ENCODE measurements around the gene SLC30A10.
"Not testable (repeated sequence)": the region's sequence is repeated elsewhere in the genome, so short reads cannot be mapped to it uniquely, and the experiment has no call there.

SLC30A10 gene

DNA sequence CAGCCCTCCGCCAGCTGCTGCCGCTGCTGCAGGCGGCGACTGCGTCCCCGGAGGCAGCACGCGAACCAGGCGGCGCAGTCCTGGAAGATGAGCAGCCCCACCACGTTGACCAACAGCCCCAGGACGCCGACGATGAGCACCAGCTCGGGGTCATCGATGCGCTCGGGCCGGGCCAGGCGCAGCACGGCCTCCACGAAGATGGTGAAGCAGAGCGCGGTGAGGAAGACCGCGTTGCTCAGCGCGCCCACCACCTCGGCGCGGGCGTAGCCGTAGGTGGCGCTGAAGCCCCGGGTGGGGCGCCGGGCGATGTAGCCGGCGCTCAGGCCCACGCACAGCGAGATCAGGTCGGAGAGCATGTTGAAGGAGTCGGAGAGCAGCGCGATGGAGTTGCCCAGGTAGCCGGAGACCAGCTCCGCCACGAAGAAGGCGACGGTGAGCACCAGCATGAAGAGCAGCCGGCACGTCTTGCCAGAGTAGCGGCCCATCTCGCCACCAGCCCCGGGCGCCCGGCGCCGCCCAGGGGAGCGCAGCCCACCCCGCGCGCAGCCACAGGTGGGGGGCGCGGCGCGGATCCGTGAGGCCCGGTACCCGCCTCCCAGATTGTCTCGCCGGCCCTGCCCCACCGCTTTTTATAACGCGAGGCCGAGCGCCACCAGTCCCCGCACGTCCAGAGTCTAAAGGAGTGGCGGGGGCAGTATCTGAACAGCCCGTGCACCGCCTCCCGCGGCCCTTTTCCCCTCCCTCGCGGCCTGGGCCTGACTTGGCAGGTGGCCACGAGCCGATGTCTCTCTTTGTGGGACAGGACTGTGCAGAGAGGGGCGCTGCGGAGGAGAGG is at the start of gene SLC30A10:
Gene SLC30A10 (minus strand): TSS at position 602 of the 835 bp plus-strand sequence. CDS start 117 bp downstream, at position 485.
- no peak for DNase-seq

- DNase-seq: no peak
These were observed 44.9 kb upstream of the SLC30A10 start for GRCh38 chr1:219973213-219973612.

- DNase-seq: no peak
These were observed 39.0 kb upstream of the SLC30A10 start for GRCh38 chr1:219967361-219967760.

DNA sequence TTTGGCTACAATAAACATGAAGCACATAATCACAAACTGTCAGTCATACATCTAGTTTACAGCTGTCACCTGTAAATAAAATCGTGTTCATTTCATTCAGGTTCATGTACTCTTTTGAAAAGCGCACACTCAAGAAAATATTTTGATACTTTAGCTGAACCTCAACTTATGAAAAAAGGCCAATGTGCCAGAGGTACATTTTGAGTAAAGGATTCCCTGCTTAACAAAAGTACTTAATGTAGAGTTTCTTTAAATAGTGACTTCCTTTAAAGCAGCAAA is 37.7 kb upstream of the SLC30A10 start:
- no peak for DNase-seq

GRCh38 chr1:219965285-219966070 is 37.1 kb upstream of the SLC30A10 start:
- DNase-seq: no peak

DNA sequence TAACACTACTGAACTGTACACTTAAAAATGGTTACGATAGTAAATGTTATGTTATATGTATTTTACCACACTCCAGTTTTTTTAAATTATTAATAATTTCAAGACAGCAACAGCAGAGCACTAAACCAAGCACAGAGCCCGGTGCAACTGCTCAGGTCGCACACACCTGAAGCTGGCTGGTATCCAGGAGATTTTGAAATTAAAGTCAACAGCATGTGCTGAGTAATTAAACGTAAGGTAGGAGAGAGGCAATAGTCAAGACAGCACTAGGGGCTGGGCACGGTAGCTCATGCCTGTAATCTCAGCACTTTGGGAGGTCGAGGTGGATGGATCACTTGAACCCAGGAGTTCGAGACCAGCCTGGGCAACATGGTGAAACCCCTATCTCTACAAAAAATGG is 35.1 kb upstream of the SLC30A10 start:
- DNase-seq: no peak

DNA sequence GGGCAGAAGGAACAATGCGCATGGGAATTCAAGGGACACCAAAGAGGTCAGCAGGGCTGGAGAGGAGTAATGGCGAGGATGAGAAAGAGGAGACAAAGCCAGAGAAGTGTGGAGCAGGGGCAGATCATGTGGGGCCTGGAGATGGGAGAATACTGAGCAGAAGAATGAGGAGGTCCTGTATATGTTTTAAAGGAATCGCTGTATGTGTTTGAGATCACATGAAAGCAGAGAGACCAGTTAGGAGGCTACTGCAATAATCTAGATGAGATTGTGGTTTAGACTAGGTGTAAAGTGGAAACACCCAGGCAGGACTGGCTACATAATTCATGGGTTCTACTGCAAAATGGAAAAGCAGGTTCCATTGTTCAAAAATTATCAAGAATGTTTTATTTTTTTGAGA is 33.3 kb upstream of the SLC30A10 start:
- no peak for DNase-seq

DNA sequence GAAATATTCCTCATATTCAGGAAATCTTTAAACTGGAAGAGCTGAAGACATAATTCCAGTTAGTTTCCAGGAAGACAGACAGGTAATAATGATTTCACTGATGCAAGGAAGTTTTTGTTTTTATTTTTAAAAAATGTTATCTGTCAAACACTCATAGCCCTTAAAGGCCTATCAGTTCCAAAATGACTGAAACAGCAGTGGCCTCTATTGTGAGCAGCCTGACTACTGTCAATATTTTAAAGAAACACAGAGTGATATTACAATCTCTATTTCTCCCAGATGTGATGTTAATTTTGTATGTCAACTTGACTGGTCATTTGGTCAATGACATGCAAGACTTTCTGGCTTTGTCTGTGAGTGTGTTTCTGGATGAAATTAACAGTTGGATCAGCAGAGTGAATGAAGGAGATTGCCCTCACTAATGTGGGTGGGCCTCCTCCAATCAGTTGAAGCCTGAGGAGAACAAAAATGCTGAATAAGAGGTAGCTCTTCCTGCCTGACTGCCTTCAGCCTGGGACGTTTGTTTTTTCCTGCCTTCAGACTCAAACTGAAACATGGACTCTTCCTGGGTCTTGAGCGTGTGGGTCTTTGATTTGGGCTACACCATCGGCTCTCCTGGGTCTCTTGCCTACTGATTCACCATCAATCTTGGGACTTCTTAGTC is 31.3 kb upstream of the SLC30A10 start:
- DNase-seq: no peak

DNA sequence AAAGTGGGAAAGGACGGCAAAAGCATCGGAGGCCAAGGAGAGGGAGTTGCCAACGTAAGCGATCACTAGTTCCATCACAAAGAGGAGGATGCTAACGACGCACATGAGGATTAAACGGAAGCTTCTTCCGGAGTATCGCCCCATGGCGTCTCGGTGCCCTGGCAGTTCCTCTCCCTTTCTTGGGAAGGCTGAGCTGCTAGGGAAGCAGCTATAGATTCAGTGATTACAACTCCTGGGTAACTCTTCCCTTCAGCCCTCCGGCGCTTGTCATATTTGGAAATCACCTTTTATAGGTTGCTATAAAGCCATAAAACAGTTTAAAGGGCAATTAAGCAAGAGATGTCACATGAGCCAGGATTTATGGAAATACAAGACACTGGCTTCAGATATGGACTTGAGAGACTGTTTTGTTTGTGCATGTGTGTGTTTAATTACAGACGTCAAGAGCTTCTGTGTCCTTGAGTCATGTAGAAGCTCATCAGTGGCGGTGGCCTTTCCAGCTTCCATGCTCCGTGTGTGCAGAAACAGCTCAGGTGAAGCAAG is 30.6 kb upstream of the SLC30A10 start:
- DNase-seq: no peak

- no peak for DNase-seq
These were observed 26.5 kb upstream of the SLC30A10 start for GRCh38 chr1:219954736-219955421.

DNA sequence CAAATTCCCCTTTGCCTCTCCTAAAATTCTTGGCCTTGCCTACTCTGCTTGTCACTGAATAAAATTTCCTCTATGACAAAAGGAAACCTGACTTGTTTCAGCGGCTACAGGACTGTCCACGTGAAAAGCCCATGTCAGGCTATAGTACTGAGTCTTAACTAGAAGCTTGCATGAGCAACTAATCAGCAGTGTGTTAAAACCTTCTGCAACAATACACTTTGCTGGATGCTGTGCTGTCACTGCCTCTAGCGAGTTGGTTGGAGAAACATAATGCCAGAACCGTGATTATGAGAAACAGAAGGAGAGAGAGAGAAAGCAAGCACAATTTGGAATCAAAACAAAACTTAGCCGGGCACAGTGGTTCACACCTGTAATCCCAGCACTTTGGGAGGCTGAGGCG is 25.7 kb upstream of the SLC30A10 start:
- no peak for DNase-seq

- no peak for DNase-seq
These were observed 24.0 kb upstream of the SLC30A10 start for GRCh38 chr1:219952361-219952760.

GRCh38 chr1:219949227-219949626 is 20.9 kb upstream of the SLC30A10 start:
- DNase-seq: not testable (repeated sequence)

- DNase-seq: not testable (repeated sequence)
These were observed 20.4 kb upstream of the SLC30A10 start for GRCh38 chr1:219948766-219949165.

- no peak for DNase-seq
These were observed 17.4 kb upstream of the SLC30A10 start for GRCh38 chr1:219945795-219946194.

- DNase-seq: no peak
These were observed 13.1 kb upstream of the SLC30A10 start for GRCh38 chr1:219941179-219942118.

DNA sequence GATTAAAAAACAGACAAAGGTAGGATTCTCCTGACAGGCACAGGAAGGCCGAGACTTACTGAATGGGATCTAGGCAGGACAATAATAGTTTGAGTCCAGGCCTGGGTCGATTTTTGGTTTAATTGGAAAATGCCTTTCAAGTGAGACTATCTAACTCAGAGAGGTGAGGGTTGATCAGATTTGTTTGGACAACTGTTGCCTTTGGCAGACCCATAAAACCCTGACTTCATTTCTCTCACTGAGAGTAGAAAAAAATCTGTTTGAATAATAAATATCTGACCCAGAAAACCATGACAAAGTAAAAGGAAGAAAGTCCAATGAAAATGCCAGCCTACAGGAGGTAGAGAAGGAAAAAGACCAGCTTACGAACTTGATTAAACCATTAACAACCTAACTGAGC is 12.3 kb upstream of the SLC30A10 start:
- DNase-seq: no peak

GRCh38 chr1:219938706-219939105 is 10.3 kb upstream of the SLC30A10 start:
- DNase-seq: peak; percentile 56

GRCh38 chr1:219933763-219934162 is 5.4 kb upstream of the SLC30A10 start:
- not testable (repeated sequence) for DNase-seq

DNA sequence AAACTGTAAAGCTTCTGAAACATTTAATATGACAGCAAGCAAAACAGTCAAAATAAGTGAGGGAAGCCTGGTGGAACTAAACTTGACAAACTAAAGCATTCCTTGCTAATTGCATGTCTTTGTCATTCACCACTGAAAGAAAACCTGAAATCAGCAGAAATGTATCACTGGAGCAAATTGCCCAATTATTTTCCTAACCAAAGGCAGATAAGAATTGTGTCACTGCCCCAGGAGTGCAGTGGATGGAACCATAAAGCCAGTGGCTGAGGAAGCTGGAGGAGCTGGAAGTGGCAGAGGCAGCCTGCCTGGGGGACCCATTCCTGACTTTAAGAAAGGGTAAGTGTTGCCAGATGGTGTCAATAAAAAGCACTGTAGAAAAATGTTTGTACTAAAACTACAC is 2.7 kb upstream of the SLC30A10 start:
- no peak for DNase-seq

DNA sequence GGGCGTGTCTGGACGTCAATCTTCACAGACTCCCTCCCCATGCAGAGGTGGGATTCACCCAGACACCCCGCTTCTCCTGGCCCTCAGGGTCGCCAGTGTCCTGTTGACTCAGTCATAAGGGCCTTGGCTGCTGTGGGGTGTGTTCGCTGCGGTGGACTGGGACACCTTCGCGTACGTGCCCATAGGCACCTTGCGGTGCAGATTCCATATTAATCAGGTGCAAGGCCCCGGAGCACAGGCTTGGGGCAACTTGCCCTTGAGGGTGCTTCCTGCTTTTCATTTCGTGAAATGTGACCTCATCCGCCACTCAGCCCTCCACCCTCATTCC is 398 bp upstream of the SLC30A10 start:
- DNase-seq: no peak
